K562 (cell line): ENCODE data around the gene CLEC18B. TPM values are rescaled to one million over a fixed set of nuclear protein-coding genes. Genes with fewer than 3 reads are reported as not detected.
"Not testable (repeated sequence)": the region's sequence is repeated elsewhere in the genome, so short reads cannot be mapped to it uniquely, and the experiment has no call there.

Experiments used
- ATAC-seq: fragments of 200-7000 bp; cut with Tn5 transposase; 3 replicates; pipeline ENCODE4 v1.9.1; 2020; ENCODE audit warnings: moderate library complexity
- BruUV-seq: library from RNA; stranded (reverse); fragments of 400-500 nt; replicated peaks from 2 replicates; lab custom pipeline; 2021; lab: Mats Ljungman, UMichigan
- CTCF ChIA-PET: fragments of 300-600 bp; formaldehyde crosslinking; extraction: SDS; loops from one replicate; lab custom pipeline; 2021; ENCODE audit warnings: low intra/inter-chr PET ratio; lab: Yijun Ruan, JAX
- POLR2A ChIA-PET: fragments of 300-600, 350-650 bp; sonication (Branson Sonifier 250); formaldehyde crosslinking; extraction: SDS; loops from one replicate; lab custom pipeline; 2021; ENCODE audit warnings: antibody characterized with exemption, inconsistent platforms; lab: Yijun Ruan, JAX
- DNase-seq, 4 experiments: peaks; one replicate each; pipeline versions ENCODE4 v3.0.0 to v3.0.0-alpha.2; 2011 to 2018; ENCODE audit warnings: low spot score in 3 of 4, mixed read lengths in 3 of 4; ENCODE audit errors: extremely low read depth in 1 of 4
- FAIRE-seq: peaks from 2 replicates; lab custom pipeline; 2011; peaks lifted over from hg19 to GRCh38; lab: Jason Lieb, UNC
- H2AFZ ChIP-seq: 2 replicates; pipeline ENCODE4 v1.6.0; 2011; ENCODE audit warnings: low read depth, low read length, control low read depth, inconsistent platforms
- H3K27ac ChIP-seq: fragments of 200-600 bp; 3 replicates; pipeline ENCODE4 v1.8.0; 2011; ENCODE audit warnings: low read depth, mild to moderate bottlenecking, control low read depth, inconsistent platforms, low read length, moderate library complexity, mixed read lengths; ENCODE audit errors: extremely low read depth
- H3K27me3 ChIP-seq, 2 experiments: fragments of 300-600 bp in 1 of 2; 2 replicates in 1 of 2; 3 replicates in 1 of 2; pipeline versions ENCODE4 v1.6.0 to v1.8.0; 2011; ENCODE audit warnings: inconsistent platforms in 2 of 2, low read length in 2 of 2, mild to moderate bottlenecking in 1 of 2, mixed read lengths in 1 of 2, moderate library complexity in 1 of 2; ENCODE audit not compliant: control insufficient read depth in 2 of 2, insufficient read depth in 2 of 2
- H3K36me3 ChIP-seq: fragments of 300-600 bp; 3 replicates; pipeline ENCODE4 v1.8.0; 2011; ENCODE audit warnings: mild to moderate bottlenecking, low read length, inconsistent platforms; ENCODE audit not compliant: control insufficient read depth, insufficient read depth
- H3K4me1 ChIP-seq, 2 experiments: fragments of 200-600 bp in 1 of 2; replicated peaks in 1 of 2; 2 replicates in 1 of 2; 3 replicates in 1 of 2; pipeline versions ENCODE4 v1.5.1 to v1.8.0; 2011; ENCODE audit warnings: inconsistent platforms in 2 of 2, low read length in 2 of 2, mild to moderate bottlenecking in 1 of 2, mixed read lengths in 1 of 2, moderate library complexity in 1 of 2; ENCODE audit not compliant: control insufficient read depth in 2 of 2, insufficient read depth in 2 of 2
- H3K4me2 ChIP-seq: 2 replicates; pipeline ENCODE4 v1.6.1; 2011; ENCODE audit warnings: low read length, control low read depth, inconsistent platforms, mixed read lengths; ENCODE audit not compliant: insufficient read depth
- H3K4me3 ChIP-seq: fragments of 200-600 bp; sonication (generic), shearing (Covaris generic); 2 replicates; pipeline ENCODE4 v1.5.1; 2016; ENCODE audit warnings: control low read depth, inconsistent platforms
- H3K79me2 ChIP-seq: fragments of 200-600 bp; 3 replicates; pipeline ENCODE4 v1.8.0; 2011; ENCODE audit warnings: low read length, inconsistent platforms; ENCODE audit not compliant: control insufficient read depth, insufficient read depth
- H3K9ac ChIP-seq, 2 experiments: 2 replicates each; pipeline versions ENCODE4 v1.6.0 to v1.6.1; 2011; ENCODE audit warnings: low read depth in 2 of 2, low read length in 2 of 2, control low read depth in 1 of 2, inconsistent platforms in 1 of 2, mild to moderate bottlenecking in 1 of 2, mixed read lengths in 1 of 2; ENCODE audit not compliant: insufficient read depth in 1 of 2
- H3K9me1 ChIP-seq: one replicate; pipeline ENCODE4 v1.6.0; 2011; ENCODE audit warnings: inconsistent platforms, mild to moderate bottlenecking, low read length, moderate library complexity; ENCODE audit not compliant: control insufficient read depth, insufficient read depth
- H3K9me3 ChIP-seq: replicated peaks from 2 replicates; pipeline ENCODE4 v1.5.1; 2011; ENCODE audit warnings: low read depth, low read length, inconsistent platforms; ENCODE audit not compliant: control insufficient read depth, insufficient read depth
- H4K20me1 ChIP-seq: replicated peaks from 2 replicates; pipeline ENCODE4 v1.6.1; 2011; ENCODE audit warnings: low read length, inconsistent platforms, mixed read lengths; ENCODE audit not compliant: control insufficient read depth, insufficient read depth
- NFIC ChIP-seq: fragments of 450-650 bp; IDR thresholded peaks from 2 replicates; pipeline ENCODE4 v1.6.1; 2017; ENCODE audit warnings: mild to moderate bottlenecking, inconsistent platforms
- WGBS: fragments of 100-300 bp; shearing (Covaris generic); methylation state at CpG from one replicate; pipeline ENCODE4 v1.1.6; 2016; ENCODE audit warnings: low coverage, mixed read lengths; ENCODE audit not compliant: insufficient coverage; ENCODE audit errors: missing lambda C conversion rate; 5-methylcytosine and 5-hydroxymethylcytosine counted together
- in situ Hi-C: fragments of 300-500 bp; cut with MboI; formaldehyde crosslinking; loops from 4 replicates; pipeline ENCODE4 v1.15.0; 2018; ENCODE audit warnings: inconsistent platforms, mixed read lengths
- intact Hi-C: fragments of 100-400 bp; cut with micrococcal nuclease; formaldehyde crosslinking; loops from 2 replicates; pipeline ENCODE4 v1.14.2; 2022
- polyA plus RNA-seq, 8 experiments: library from polyadenylated mRNA; depleted of rRNA in 4 of 8; stranded (reverse) in 5 of 8; unstranded in 3 of 8; fragments of >200 nt; fragmentation: Nextera tagmentation in 2 of 8; fragmentation: Illumina TruSeq in 1 of 8; extraction: Ambion mirVana in 2 of 8; extraction: Trizol in 1 of 8; gene quantifications; 2 replicates each; pipeline versions ENCODE4 v1.2.1 to v1.2.3, GENCODE V29; 2011 to 2014; ENCODE audit warnings: inconsistent platforms in 1 of 8, missing spikeins in 1 of 8
- total RNA-seq, 7 experiments: library from RNA; depleted of rRNA in 6 of 7; stranded (reverse); fragments of >200 nt in 6 of 7; fragmentation: Illumina TruSeq in 2 of 7; extraction: Trizol in 2 of 7; gene quantifications; 2 replicates each; pipeline versions ENCODE4 v1.2.1 to v1.2.3, GENCODE V29; 2011 to 2021; ENCODE audit warnings: low replicate concordance in 1 of 7

Gene CLEC18B
- total and polyA plus RNA-seq, 9 of the 15 experiments (the other 6 are each of a cell fraction or from before 2014, with no cell fraction given) = 0.23 to 7.6 (median 3.5) TPM

- H3K27ac ChIP-seq, intact Hi-C loops, H2AFZ ChIP-seq, DNase-seq, H3K4me1 ChIP-seq, BruUV-seq, CTCF ChIA-PET, H3K9ac ChIP-seq, H3K4me2 ChIP-seq, H3K79me2 ChIP-seq, FAIRE-seq, H3K4me3 ChIP-seq, H4K20me1 ChIP-seq, H3K36me3 ChIP-seq, H3K9me1 ChIP-seq, H3K9me3 ChIP-seq, in situ Hi-C loops, POLR2A ChIA-PET: not testable (repeated sequence)
- 3% methylated on average over 10 of the region's 15 CpGs for WGBS
- peaks cover 6 to 26% of the 10 kb centered on the region in 2 experiments; a peak in 3 of 5 replicates for H3K27me3 ChIP-seq
- ATAC-seq = peak; percentile 50
Measured at GRCh38 chr16:74398212-74398895, 22.9 kb downstream of the CLEC18B start.

DNA sequence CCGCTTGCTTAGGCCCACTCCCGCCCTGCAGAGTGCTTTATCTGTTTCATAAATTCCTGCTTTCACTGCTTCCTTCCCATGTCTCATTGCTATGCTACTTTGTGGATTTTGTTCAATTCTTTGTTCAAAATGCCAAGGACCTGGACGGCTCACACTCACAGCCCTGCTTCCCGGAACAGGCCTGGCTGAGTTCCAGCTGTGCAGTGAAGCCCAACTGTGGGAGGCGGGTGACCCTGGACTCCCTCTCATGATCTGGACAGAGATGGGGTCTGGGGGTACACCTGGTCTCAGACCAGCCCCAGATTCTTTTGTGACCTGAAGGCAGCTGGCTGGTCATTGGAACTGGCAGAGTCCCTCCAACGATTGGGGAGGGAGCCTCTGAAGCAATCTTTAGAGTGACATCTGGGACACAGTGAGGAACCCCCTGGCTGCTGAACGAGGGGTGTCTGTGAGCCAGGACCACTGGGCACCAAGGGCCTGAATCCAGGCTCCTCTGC is 24.7 kb downstream of the CLEC18B start:
- H4K20me1 ChIP-seq, H3K4me2 ChIP-seq, POLR2A ChIA-PET, H3K27ac ChIP-seq, H3K9me1 ChIP-seq, intact Hi-C loops, BruUV-seq, H2AFZ ChIP-seq, CTCF ChIA-PET, H3K79me2 ChIP-seq, H3K9me3 ChIP-seq, H3K4me1 ChIP-seq, H3K9ac ChIP-seq, H3K36me3 ChIP-seq, in situ Hi-C loops, FAIRE-seq, H3K4me3 ChIP-seq: not testable (repeated sequence)
- peak; percentile 31 for ATAC-seq
- DNase-seq = peak in 2 of 4 experiments; percentile 3 to 15
- TF ChIP-seq NFIC = peak; percentile 69
- 4% methylated on average over 7 of the region's 7 CpGs for WGBS
- peaks cover 6 to 28% of the 10 kb centered on the region in 2 experiments; a peak in 3 of 5 replicates for H3K27me3 ChIP-seq

DNA sequence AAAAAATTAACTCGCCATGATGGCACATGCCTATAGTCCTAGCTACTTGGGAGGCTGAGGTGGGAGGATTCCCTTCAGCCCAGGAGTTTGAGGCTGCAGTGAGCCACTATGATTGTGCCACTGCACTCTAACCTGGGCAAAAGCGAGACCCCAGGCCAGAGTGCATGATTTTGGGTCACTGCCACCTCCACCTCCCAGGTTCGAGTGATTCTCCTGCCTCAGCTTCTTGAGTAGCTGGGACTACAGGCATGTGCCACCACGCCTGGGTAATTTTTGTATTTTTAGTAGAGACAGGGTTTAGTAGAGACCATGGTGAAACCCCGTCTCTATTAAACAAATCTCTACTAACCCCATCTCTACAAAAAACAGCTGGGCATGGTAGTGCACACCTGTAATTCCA is 26.7 kb downstream of the CLEC18B start:
- H3K9me1 ChIP-seq, H3K79me2 ChIP-seq, in situ Hi-C loops, CTCF ChIA-PET, H3K4me2 ChIP-seq, H3K4me3 ChIP-seq, ATAC-seq, H4K20me1 ChIP-seq, BruUV-seq, H3K9ac ChIP-seq, FAIRE-seq, intact Hi-C loops, H3K36me3 ChIP-seq, DNase-seq, H3K27ac ChIP-seq, POLR2A ChIA-PET, H3K4me1 ChIP-seq, H2AFZ ChIP-seq, H3K9me3 ChIP-seq: not testable (repeated sequence)
- peaks cover 6 to 27% of the 10 kb centered on the region in 2 experiments; a peak in 3 of 5 replicates for H3K27me3 ChIP-seq
- 8% methylated on average over 3 of the region's 5 CpGs for WGBS
